H9 (cell line): ENCODE results near the gene SMC1B. TPM values are rescaled to one million over a fixed set of nuclear protein-coding genes. Genes with fewer than 3 reads are reported as not detected.

Experiments used
- DNase-seq: peaks from one replicate; pipeline ENCODE4 v3.0.0-alpha.2; 2017
- H2AFZ ChIP-seq: one replicate; pipeline ENCODE4 v1.6.1; 2013; ENCODE audit warnings: mild to moderate bottlenecking, low read length, control low read depth, moderate library complexity
- H2AK5ac ChIP-seq: 2 replicates; pipeline ENCODE4 v1.6.1; 2013; ENCODE audit warnings: low read length, control low read depth, mixed read lengths; ENCODE audit not compliant: insufficient read length
- H2BK120ac ChIP-seq: one replicate; pipeline ENCODE4 v1.6.1; 2013; ENCODE audit warnings: low read depth, mild to moderate bottlenecking, low read length, control low read depth, inconsistent platforms; ENCODE audit not compliant: poor library complexity, severe bottlenecking
- H2BK12ac ChIP-seq: 2 replicates; pipeline ENCODE4 v1.6.1; 2013; ENCODE audit warnings: low read length, control low read depth, mixed read lengths, low read depth; ENCODE audit not compliant: insufficient read length
- H2BK15ac ChIP-seq: 2 replicates; pipeline ENCODE4 v1.6.1; 2013; ENCODE audit warnings: low read depth, low read length, control low read depth
- H2BK20ac ChIP-seq: one replicate; pipeline ENCODE4 v1.6.1; 2013; ENCODE audit warnings: low read depth, mild to moderate bottlenecking, low read length, control low read depth, inconsistent platforms; ENCODE audit not compliant: poor library complexity, severe bottlenecking
- H2BK5ac ChIP-seq: 2 replicates; pipeline ENCODE4 v1.6.1; 2013; ENCODE audit warnings: low read length, control low read depth, mixed read lengths; ENCODE audit not compliant: insufficient read length
- H3K14ac ChIP-seq: 2 replicates; pipeline ENCODE4 v1.6.1; 2013; ENCODE audit warnings: low read length, control low read depth; ENCODE audit not compliant: insufficient read depth
- H3K18ac ChIP-seq: 2 replicates; pipeline ENCODE4 v1.6.1; 2013; ENCODE audit warnings: low read depth, mild to moderate bottlenecking, mixed read lengths, low read length, control low read depth; ENCODE audit not compliant: insufficient read length
- H3K23ac ChIP-seq: 2 replicates; pipeline ENCODE4 v1.6.1; 2013; ENCODE audit warnings: low read length, control low read depth, mixed read lengths, low read depth; ENCODE audit not compliant: insufficient read length
- H3K23me2 ChIP-seq: 2 replicates; pipeline ENCODE4 v1.6.1; 2013; ENCODE audit warnings: low read depth, mild to moderate bottlenecking, mixed read lengths, low read length, control low read depth; ENCODE audit not compliant: insufficient read length, poor library complexity, severe bottlenecking
- H3K27ac ChIP-seq: 2 replicates; pipeline ENCODE4 v1.5.1; 2013; ENCODE audit warnings: low read length, control low read depth, mixed read lengths, low read depth; ENCODE audit not compliant: insufficient read length
- H3K27me3 ChIP-seq: 2 replicates; pipeline ENCODE4 v1.6.1; 2013; ENCODE audit warnings: low read length, control low read depth, inconsistent platforms; ENCODE audit not compliant: insufficient read depth
- H3K4ac ChIP-seq: 2 replicates; pipeline ENCODE4 v1.6.1; 2013; ENCODE audit warnings: low read depth, mild to moderate bottlenecking, control low read depth, inconsistent platforms, low read length, moderate library complexity
- H3K4me1 ChIP-seq: 2 replicates; pipeline ENCODE4 v1.6.1; 2013; ENCODE audit warnings: low read length, control low read depth, inconsistent platforms; ENCODE audit not compliant: insufficient read depth
- H3K4me2 ChIP-seq: 2 replicates; pipeline ENCODE4 v1.6.1; 2013; ENCODE audit warnings: low read length, control low read depth, mixed read lengths; ENCODE audit not compliant: insufficient read length, insufficient read depth
- H3K56ac ChIP-seq: 2 replicates; pipeline ENCODE4 v1.6.1; 2013; ENCODE audit warnings: low read depth, mild to moderate bottlenecking, mixed read lengths, low read length, control low read depth; ENCODE audit not compliant: insufficient read length
- H3K79me1 ChIP-seq: 2 replicates; pipeline ENCODE4 v1.6.1; 2013; ENCODE audit warnings: low read depth, mild to moderate bottlenecking, moderate library complexity, low read length, control low read depth, inconsistent platforms; ENCODE audit not compliant: insufficient read depth, poor library complexity, severe bottlenecking
- H3K79me2 ChIP-seq: 2 replicates; pipeline ENCODE4 v1.6.1; 2013; ENCODE audit warnings: low read length, control low read depth, inconsistent platforms; ENCODE audit not compliant: insufficient read depth
- H3K9ac ChIP-seq: 2 replicates; pipeline ENCODE4 v1.6.1; 2013; ENCODE audit warnings: low read length, control low read depth, mixed read lengths; ENCODE audit not compliant: insufficient read length; ENCODE audit errors: extremely low read depth
- H3K9me3 ChIP-seq: one replicate; pipeline ENCODE4 v1.6.1; 2013; ENCODE audit warnings: low read depth, low read length, inconsistent platforms; ENCODE audit not compliant: control insufficient read depth
- H3T11ph ChIP-seq: one replicate; pipeline ENCODE4 v1.6.1; 2013; ENCODE audit warnings: mild to moderate bottlenecking, low read length, control low read depth, inconsistent platforms
- H4K20me1 ChIP-seq: one replicate; pipeline ENCODE4 v1.6.1; 2013; ENCODE audit not compliant: control insufficient read depth, insufficient read length, insufficient read depth
- H4K5ac ChIP-seq: 2 replicates; pipeline ENCODE4 v1.6.1; 2013; ENCODE audit warnings: low read depth, mild to moderate bottlenecking, mixed read lengths, low read length, control low read depth; ENCODE audit not compliant: insufficient read length
- H4K8ac ChIP-seq: replicated peaks from 2 replicates; pipeline ENCODE4 v1.6.1; 2013; ENCODE audit warnings: low read length, control low read depth, mixed read lengths, low read depth; ENCODE audit not compliant: insufficient read length
- H4K91ac ChIP-seq: 2 replicates; pipeline ENCODE4 v1.6.1; 2013; ENCODE audit warnings: low read depth, mild to moderate bottlenecking, moderate library complexity, mixed read lengths, low read length, control low read depth; ENCODE audit not compliant: insufficient read length
- H3K27ac Mint-ChIP-seq, 3 experiments: 2 replicates in 2 of 3; 3 replicates in 1 of 3; pipeline ENCODE4 v1.8.0; 2020 to 2021; ENCODE audit warnings: mixed read lengths in 3 of 3, mild to moderate bottlenecking in 1 of 3, moderate library complexity in 1 of 3
- H3K27me3 Mint-ChIP-seq: 2 replicates; pipeline ENCODE4 v1.8.0; 2021; ENCODE audit warnings: low read depth, mild to moderate bottlenecking, moderate library complexity, mixed read lengths
- H3K36me3 Mint-ChIP-seq, 3 experiments: 2 replicates in 2 of 3; 3 replicates in 1 of 3; pipeline ENCODE4 v1.8.0; 2020 to 2021; ENCODE audit warnings: low read depth in 3 of 3, mixed read lengths in 3 of 3; ENCODE audit not compliant: insufficient read depth in 1 of 3
- H3K4me1 Mint-ChIP-seq, 2 experiments: 2 replicates each; pipeline ENCODE4 v1.8.0; 2020; ENCODE audit warnings: mixed read lengths in 2 of 2
- H3K4me3 Mint-ChIP-seq, 2 experiments: 2 replicates in 1 of 2; 3 replicates in 1 of 2; pipeline ENCODE4 v1.8.0; 2020 to 2021; ENCODE audit warnings: mild to moderate bottlenecking in 2 of 2, mixed read lengths in 2 of 2, moderate library complexity in 1 of 2
- H3K9me3 Mint-ChIP-seq, 2 experiments: 2 replicates in 1 of 2; 3 replicates in 1 of 2; pipeline ENCODE4 v1.8.0; 2020; ENCODE audit warnings: mild to moderate bottlenecking in 2 of 2, mixed read lengths in 2 of 2, moderate library complexity in 1 of 2
- CTCF ChIP-seq: fragments of 200-600 bp; sonication (generic); conservative IDR thresholded peaks from 3 replicates; pipeline ENCODE4 v1.8.0; 2021; ENCODE audit warnings: antibody characterized with exemption, mild to moderate bottlenecking
- WGBS: extraction: QIAGEN DNeasy Blood & Tissue Kit; methylation state at CpG from one replicate; pipeline ENCODE4 v1.1.7; 2013; ENCODE audit warnings: missing lambda C conversion rate, low lambda C conversion rate, mixed read lengths; ENCODE audit not compliant: insufficient read length; ENCODE audit errors: extremely low coverage; 5-methylcytosine and 5-hydroxymethylcytosine counted together
- total RNA-seq: library from RNA; stranded (reverse); gene quantifications from 2 replicates; pipeline ENCODE4 v1.2.1, GENCODE V29; 2021

The SMC1B gene
- total RNA-seq, 1 experiment from 2014 or later = not detected

- no peak overlapping the region for H2BK20ac ChIP-seq
- H3K14ac ChIP-seq = no peak overlapping the region
- Mint-ChIP-seq H3K36me3 (no peaks in the 10 kb centered on the region), H3K9me3 (no peaks in the 10 kb centered on the region), H3K4me1 (no peaks in the 10 kb centered on the region), H3K27ac (no peak overlapping the region), H3K27me3 (peaks cover 12% of the 10 kb centered on the region), H3K4me3 (no peak overlapping the region)
- H3K27ac ChIP-seq = no peak overlapping the region
- H2BK12ac ChIP-seq = no peak overlapping the region
- DNase-seq = no peak
- H4K20me1 ChIP-seq = no peaks in the 10 kb centered on the region
- H3K9ac ChIP-seq = no peak overlapping the region
- H3K4ac ChIP-seq = no peak overlapping the region
- H3K4me1 ChIP-seq = no peaks in the 10 kb centered on the region
- no peak overlapping the region for H4K5ac ChIP-seq
- H3K27me3 ChIP-seq = no peaks in the 10 kb centered on the region
- H2AK5ac ChIP-seq = no peak overlapping the region
- no peak for TF ChIP-seq CTCF
- H4K91ac ChIP-seq = no peak overlapping the region
- no peak overlapping the region for H4K8ac ChIP-seq
- no peaks in the 10 kb centered on the region for H3K79me1 ChIP-seq
- no peaks in the 10 kb centered on the region for H3K9me3 ChIP-seq
- H2BK5ac ChIP-seq = no peak overlapping the region
- H3K18ac ChIP-seq = no peak overlapping the region
- no peak overlapping the region for H2AFZ ChIP-seq
- WGBS = no CpG with 5 or more reads among the region's 1 CpG
- H3K4me2 ChIP-seq = no peak overlapping the region
- H2BK120ac ChIP-seq = no peak overlapping the region
- H3K23ac ChIP-seq = no peak overlapping the region
- no peaks in the 10 kb centered on the region for H3K23me2 ChIP-seq
- no peak overlapping the region for H2BK15ac ChIP-seq
- H3K79me2 ChIP-seq = no peaks in the 10 kb centered on the region
- no peak overlapping the region for H3K56ac ChIP-seq
- no peak overlapping the region for H3T11ph ChIP-seq
Measured at GRCh38 chr22:45358127-45358526, 55.3 kb downstream of the SMC1B start.
